SU-DHL-6 (cell line): ENCODE results near the gene LRRC17.
"Not testable (repeated sequence)": the region's sequence is repeated elsewhere in the genome, so short reads cannot be mapped to it uniquely, and the experiment has no call there.

Experiments
- H2AFZ ChIP-seq: fragments of 200-600 bp; sonication (generic); 2 replicates; pipeline ENCODE4 v1.6.1; 2014; ENCODE audit warnings: low read depth, mild to moderate bottlenecking, moderate library complexity, mixed read lengths, antibody characterized with exemption, low read length; ENCODE audit not compliant: severe bottlenecking
- H3F3A ChIP-seq: fragments of 200-600 bp; shearing (Covaris generic); 2 replicates; pipeline ENCODE4 v1.6.0; 2016; ENCODE audit warnings: antibody characterized with exemption, mild to moderate bottlenecking; ENCODE audit not compliant: insufficient read depth
- H3K27ac ChIP-seq: fragments of 200-600 bp; sonication (generic); 2 replicates; pipeline ENCODE4 v1.5.1; 2016; ENCODE audit warnings: low read depth, mild to moderate bottlenecking, low read length, moderate library complexity, mixed read lengths
- H3K27me3 ChIP-seq: fragments of 200-600 bp; sonication (generic), shearing (Covaris generic); 2 replicates; pipeline ENCODE4 v1.6.0; 2014; ENCODE audit warnings: mild to moderate bottlenecking, low read length
- H3K36me3 ChIP-seq: fragments of 200-600 bp; sonication (generic); 2 replicates; pipeline ENCODE4 v1.6.1; 2014; ENCODE audit warnings: mild to moderate bottlenecking, low read length, mixed read lengths
- H3K4me2 ChIP-seq: fragments of 300-600, 200-600 bp; shearing (Covaris generic), sonication (generic); 2 replicates; pipeline ENCODE4 v1.6.0; 2014; ENCODE audit warnings: low read length, low read depth, mild to moderate bottlenecking; ENCODE audit not compliant: poor library complexity, severe bottlenecking
- H3K4me3 ChIP-seq: fragments of 200-600 bp; sonication (generic); 2 replicates; pipeline ENCODE4 v1.5.1; 2014; ENCODE audit warnings: antibody characterized with exemption, low read length, mild to moderate bottlenecking, mixed read lengths; ENCODE audit not compliant: insufficient read depth, poor library complexity, severe bottlenecking
- H3K79me2 ChIP-seq: fragments of 200-600 bp; sonication (generic); 2 replicates; pipeline ENCODE4 v1.6.1; 2014; ENCODE audit warnings: mild to moderate bottlenecking, low read length, moderate library complexity; ENCODE audit not compliant: insufficient read depth
- H3K9ac ChIP-seq: fragments of 200-600 bp; sonication (generic); 2 replicates; pipeline ENCODE4 v1.7.0; 2014; ENCODE audit warnings: mild to moderate bottlenecking, low read length
- H3K9me2 ChIP-seq: fragments of 200-600 bp; sonication (generic); replicated peaks from 2 replicates; pipeline ENCODE4 v1.6.1; 2014; ENCODE audit warnings: low read length; ENCODE audit not compliant: insufficient read depth
- H3K9me3 ChIP-seq: fragments of 200-600 bp; sonication (generic); 2 replicates; pipeline ENCODE4 v1.6.1; 2014; ENCODE audit warnings: low read length, mixed read lengths; ENCODE audit not compliant: insufficient read depth
- H4K20me1 ChIP-seq: fragments of 200-600 bp; sonication (generic); 2 replicates; pipeline ENCODE4 v1.6.1; 2014; ENCODE audit warnings: low read depth, mild to moderate bottlenecking, antibody characterized with exemption, low read length, moderate library complexity, mixed read lengths
- CTCF ChIP-seq: fragments of 200-600 bp; sonication (generic); IDR thresholded peaks from one replicate; pipeline ENCODE4 v1.5.1; 2017; ENCODE audit warnings: antibody characterized with exemption, mild to moderate bottlenecking, low read length, moderate library complexity; ENCODE audit not compliant: insufficient read depth, poor library complexity, severe bottlenecking
- EZH2phosphoT487 ChIP-seq: fragments of 200-600 bp; sonication (generic), shearing (Covaris generic); conservative IDR thresholded peaks from 2 replicates; pipeline ENCODE4 v1.6.1; 2018; ENCODE audit warnings: mild to moderate bottlenecking, antibody characterized with exemption, low read length, moderate library complexity, mixed read lengths

LRRC17 gene

DNA sequence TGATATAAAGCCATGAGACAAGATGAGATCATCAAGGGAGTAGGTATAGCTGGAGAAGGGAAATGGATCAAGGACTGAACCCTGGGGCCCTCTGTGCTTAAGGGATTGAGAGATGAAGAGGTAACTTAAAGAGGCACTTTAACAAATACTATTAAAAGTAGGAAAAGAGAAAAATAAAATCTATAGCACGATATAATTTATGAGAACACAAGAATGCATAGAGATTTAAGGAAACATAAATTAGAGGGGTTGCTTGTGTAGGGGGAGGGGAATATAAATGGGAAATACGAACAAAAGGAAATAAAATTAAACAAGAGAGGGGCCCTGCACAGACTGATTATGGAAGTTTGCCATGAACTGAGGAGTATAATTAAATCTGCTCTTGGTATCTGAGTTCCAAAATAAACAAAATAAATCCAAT is 15.6 kb upstream of the LRRC17 start:
- Histone ChIP-seq H3K27ac (no peak overlapping the region), H3K9me3 (no peaks in the 10 kb centered on the region)

GRCh38 chr7:102897856-102898531 is 14.8 kb upstream of the LRRC17 start:
- H3K4me2 ChIP-seq = no peak overlapping the region
- H2AFZ ChIP-seq = no peak overlapping the region
- TF ChIP-seq CTCF (no peak), EZH2phosphoT487 (no peak)
- no peak overlapping the region for H3K27ac ChIP-seq
- H3F3A ChIP-seq = no peaks in the 10 kb centered on the region
- H3K36me3 ChIP-seq = no peaks in the 10 kb centered on the region
- H3K27me3 ChIP-seq = no peaks in the 10 kb centered on the region
- H3K4me3 ChIP-seq = no peak overlapping the region
- H4K20me1 ChIP-seq = no peaks in the 10 kb centered on the region
- H3K79me2 ChIP-seq = no peaks in the 10 kb centered on the region
- H3K9ac ChIP-seq = no peak overlapping the region
- H3K9me3 ChIP-seq = no peaks in the 10 kb centered on the region
- H3K9me2 ChIP-seq = no peaks in the 10 kb centered on the region

More for the DNA sequence above, 15.6 kb upstream of the LRRC17 start:
- Histone ChIP-seq H2AFZ (no peak overlapping the region), H3K27me3 (no peaks in the 10 kb centered on the region), H3K4me3 (no peak overlapping the region), H3K4me2 (no peak overlapping the region), H3F3A (no peaks in the 10 kb centered on the region), H3K36me3 (no peaks in the 10 kb centered on the region), H3K79me2 (no peaks in the 10 kb centered on the region), H3K9ac (no peak overlapping the region), H3K9me2 (no peaks in the 10 kb centered on the region), H4K20me1 (no peaks in the 10 kb centered on the region)
- TF ChIP-seq EZH2phosphoT487 (no peak), CTCF (no peak)

- H3K27me3 ChIP-seq = no peaks in the 10 kb centered on the region
- H3K9ac ChIP-seq = no peak overlapping the region
- H3K4me3 ChIP-seq = no peak overlapping the region
- H3K9me3 ChIP-seq = no peaks in the 10 kb centered on the region
- H3K36me3 ChIP-seq = no peaks in the 10 kb centered on the region
- no peaks in the 10 kb centered on the region for H4K20me1 ChIP-seq
- H3K4me2 ChIP-seq = no peak overlapping the region
- H3K27ac ChIP-seq = no peak overlapping the region
- no peaks in the 10 kb centered on the region for H3K9me2 ChIP-seq
- TF ChIP-seq CTCF (no peak), EZH2phosphoT487 (no peak)
- H3K79me2 ChIP-seq = no peaks in the 10 kb centered on the region
- no peak overlapping the region for H2AFZ ChIP-seq
- H3F3A ChIP-seq = no peaks in the 10 kb centered on the region
Measured at GRCh38 chr7:102898532-102898859, 14.3 kb upstream of the LRRC17 start.

DNA sequence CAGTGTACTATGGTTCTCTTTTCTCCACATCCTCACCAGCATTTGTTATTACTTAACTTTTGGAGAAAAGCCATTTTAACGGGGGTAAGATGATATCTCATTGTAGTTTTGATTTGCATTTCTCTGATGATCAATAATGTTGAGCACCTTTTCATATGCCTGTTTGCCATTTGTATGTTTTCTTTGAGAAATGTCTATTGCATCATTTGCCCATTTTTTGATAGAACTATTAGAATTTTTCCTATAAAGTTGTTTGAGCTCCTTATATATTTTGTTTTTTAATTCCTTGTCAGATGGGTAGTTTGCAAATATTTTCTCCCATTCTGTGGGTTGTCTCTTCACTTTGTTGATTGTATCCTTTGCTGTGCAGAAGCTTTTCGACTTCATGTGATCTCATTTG is 10.7 kb upstream of the LRRC17 start:
- not testable (repeated sequence) for H3K27me3 ChIP-seq, H3K36me3 ChIP-seq, H3F3A ChIP-seq, H3K4me2 ChIP-seq, H3K79me2 ChIP-seq, H3K9ac ChIP-seq, H3K9me3 ChIP-seq, H4K20me1 ChIP-seq, H3K27ac ChIP-seq, H3K4me3 ChIP-seq, H3K9me2 ChIP-seq, H2AFZ ChIP-seq

DNA sequence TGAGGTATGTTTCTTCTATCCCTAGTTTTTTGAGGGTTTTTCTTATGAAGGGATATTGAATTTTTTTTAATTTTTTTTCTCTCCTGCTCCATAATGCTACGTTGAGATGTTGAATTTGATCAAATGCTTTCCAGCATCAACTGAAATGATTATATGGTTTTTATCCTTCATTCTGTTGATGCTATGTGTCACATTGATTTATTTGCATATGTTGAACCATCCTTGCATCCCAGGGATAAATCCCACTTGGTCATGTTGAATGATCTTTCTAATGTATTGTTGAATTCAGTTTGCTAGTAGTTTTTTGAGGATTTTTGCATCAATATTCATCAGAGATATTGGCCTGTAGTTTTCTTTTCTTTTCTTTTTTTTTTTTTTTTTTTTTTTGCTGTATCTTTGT is 9.2 kb upstream of the LRRC17 start:
- H3K4me2 ChIP-seq = not testable (repeated sequence)

More for the DNA sequence above, 9.2 kb upstream of the LRRC17 start:
- H3K4me3 ChIP-seq, H3K9ac ChIP-seq, H3F3A ChIP-seq, H3K9me2 ChIP-seq, H3K79me2 ChIP-seq, H3K36me3 ChIP-seq, H4K20me1 ChIP-seq, H3K9me3 ChIP-seq, H3K27me3 ChIP-seq, H3K27ac ChIP-seq, H2AFZ ChIP-seq: not testable (repeated sequence)
